Neural crest cell (in vitro differentiated cells): ENCODE measurements around the gene CEP97. TPM values are rescaled to one million over a fixed set of nuclear protein-coding genes. Genes with fewer than 3 reads are reported as not detected.
"Not testable (repeated sequence)": the region's sequence is repeated elsewhere in the genome, so short reads cannot be mapped to it uniquely, and the experiment has no call there.

Experiments used
- DNase-seq: peaks from one replicate; pipeline ENCODE4 v3.0.0; 2021; ENCODE audit warnings: low read depth, mixed read lengths, low spot score
- H3K27ac Mint-ChIP-seq: one replicate; pipeline ENCODE4 v1.8.0; 2021; ENCODE audit warnings: mild to moderate bottlenecking, mixed read lengths; ENCODE audit not compliant: unreplicated experiment
- H3K27me3 Mint-ChIP-seq: 2 replicates; pipeline ENCODE4 v1.8.0; 2021; ENCODE audit warnings: low read depth, mild to moderate bottlenecking, mixed read lengths
- H3K36me3 Mint-ChIP-seq: 2 replicates; pipeline ENCODE4 v1.8.0; 2021; ENCODE audit warnings: low read depth, mild to moderate bottlenecking, mixed read lengths
- H3K4me1 Mint-ChIP-seq: 2 replicates; pipeline ENCODE4 v1.8.0; 2021; ENCODE audit warnings: mixed read lengths
- H3K4me3 Mint-ChIP-seq: one replicate; pipeline ENCODE4 v1.8.0; 2021; ENCODE audit warnings: mild to moderate bottlenecking, mixed read lengths
- H3K9me3 Mint-ChIP-seq: 2 replicates; pipeline ENCODE4 v1.8.0; 2021; ENCODE audit warnings: mixed read lengths
- total RNA-seq: library from RNA; stranded (reverse); gene quantifications from 2 replicates; pipeline ENCODE4 v1.2.1, GENCODE V29; 2021
- TF ChIP-seq, protein P1 (sequence below): fragments of 200-600 bp; sonication (generic); conservative IDR thresholded peaks from 2 replicates; pipeline ENCODE4 v1.5.0; 2021; ENCODE audit warnings: antibody characterized with exemption, mild to moderate bottlenecking

Gene CEP97
- total RNA-seq, 1 donor from 2014 or later: 25.1 TPM

GRCh38 chr3:101687142-101687931 lies 37.1 kb upstream of the CEP97 start:
- Mint-ChIP-seq H3K27me3 (no peaks in the 10 kb centered on the region), H3K27ac (peak overlapping the region; percentile 100), H3K9me3 (no peaks in the 10 kb centered on the region), H3K4me1 (peaks cover 31% of the 10 kb centered on the region), H3K36me3 (peaks cover 11% of the 10 kb centered on the region), H3K4me3 (peak overlapping the region; percentile 99)
- no peak for DNase-seq
- TF ChIP-seq, protein P1, sequence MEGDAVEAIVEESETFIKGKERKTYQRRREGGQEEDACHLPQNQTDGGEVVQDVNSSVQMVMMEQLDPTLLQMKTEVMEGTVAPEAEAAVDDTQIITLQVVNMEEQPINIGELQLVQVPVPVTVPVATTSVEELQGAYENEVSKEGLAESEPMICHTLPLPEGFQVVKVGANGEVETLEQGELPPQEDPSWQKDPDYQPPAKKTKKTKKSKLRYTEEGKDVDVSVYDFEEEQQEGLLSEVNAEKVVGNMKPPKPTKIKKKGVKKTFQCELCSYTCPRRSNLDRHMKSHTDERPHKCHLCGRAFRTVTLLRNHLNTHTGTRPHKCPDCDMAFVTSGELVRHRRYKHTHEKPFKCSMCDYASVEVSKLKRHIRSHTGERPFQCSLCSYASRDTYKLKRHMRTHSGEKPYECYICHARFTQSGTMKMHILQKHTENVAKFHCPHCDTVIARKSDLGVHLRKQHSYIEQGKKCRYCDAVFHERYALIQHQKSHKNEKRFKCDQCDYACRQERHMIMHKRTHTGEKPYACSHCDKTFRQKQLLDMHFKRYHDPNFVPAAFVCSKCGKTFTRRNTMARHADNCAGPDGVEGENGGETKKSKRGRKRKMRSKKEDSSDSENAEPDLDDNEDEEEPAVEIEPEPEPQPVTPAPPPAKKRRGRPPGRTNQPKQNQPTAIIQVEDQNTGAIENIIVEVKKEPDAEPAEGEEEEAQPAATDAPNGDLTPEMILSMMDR: no peak

GRCh38 chr3:101689286-101689685 lies 35.1 kb upstream of the CEP97 start:
- Mint-ChIP-seq H3K36me3 (peaks cover 6% of the 10 kb centered on the region), H3K4me3 (peak overlapping the region; percentile 50), H3K4me1 (peaks cover 27% of the 10 kb centered on the region), H3K9me3 (no peaks in the 10 kb centered on the region), H3K27me3 (no peaks in the 10 kb centered on the region), H3K27ac (no peak overlapping the region)
- no peak for DNase-seq
- TF ChIP-seq, protein P1: no peak

GRCh38 chr3:101690972-101691371 lies 33.4 kb upstream of the CEP97 start:
- Mint-ChIP-seq H3K27me3 (no peaks in the 10 kb centered on the region), H3K4me3 (peak overlapping the region; percentile 38), H3K27ac (no peak overlapping the region), H3K9me3 (no peaks in the 10 kb centered on the region), H3K4me1 (peaks cover 15% of the 10 kb centered on the region), H3K36me3 (no peaks in the 10 kb centered on the region)
- DNase-seq: no peak
- TF ChIP-seq, protein P1: no peak

- Mint-ChIP-seq H3K27ac (peak overlapping the region; percentile 27), H3K4me1 (peaks cover 17% of the 10 kb centered on the region)
- H3K36me3 Mint-ChIP-seq, H3K9me3 Mint-ChIP-seq, H3K4me3 Mint-ChIP-seq, DNase-seq, H3K27me3 Mint-ChIP-seq: not testable (repeated sequence)
These were observed 32.4 kb upstream of the CEP97 start for GRCh38 chr3:101691685-101692671.

DNA sequence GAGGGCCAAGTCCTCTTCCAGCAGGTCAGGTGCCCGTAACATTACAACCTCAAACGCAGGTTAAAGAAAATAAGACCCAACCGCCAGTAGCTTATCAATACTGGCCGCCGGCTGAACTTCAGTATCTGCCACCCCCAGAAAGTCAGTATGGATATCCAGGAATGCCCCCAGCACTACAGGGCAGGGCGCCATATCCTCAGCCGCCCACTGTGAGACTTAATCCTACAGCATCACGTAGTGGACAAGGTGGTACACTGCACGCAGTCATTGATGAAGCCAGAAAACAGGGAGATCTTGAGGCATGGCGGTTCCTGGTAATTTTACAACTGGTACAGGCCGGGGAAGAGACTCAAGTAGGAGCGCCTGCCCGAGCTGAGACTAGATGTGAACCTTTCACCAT lies 30.9 kb upstream of the CEP97 start:
- DNase-seq: peak; percentile 25
- not testable (repeated sequence) for H3K27me3 Mint-ChIP-seq, H3K9me3 Mint-ChIP-seq, H3K4me1 Mint-ChIP-seq, H3K27ac Mint-ChIP-seq, H3K36me3 Mint-ChIP-seq, H3K4me3 Mint-ChIP-seq
- TF ChIP-seq, protein P1: peak; percentile 56

GRCh38 chr3:101694836-101695235 lies 29.6 kb upstream of the CEP97 start:
- DNase-seq, H3K9me3 Mint-ChIP-seq, H3K4me3 Mint-ChIP-seq, H3K4me1 Mint-ChIP-seq, H3K36me3 Mint-ChIP-seq, H3K27me3 Mint-ChIP-seq, H3K27ac Mint-ChIP-seq: not testable (repeated sequence)
